Measurements from ENCODE around the gene CDC45. TPM values are rescaled to one million over a fixed set of nuclear protein-coding genes. Genes with fewer than 3 reads are reported as not detected.

Gene CDC45
- total and polyA plus RNA-seq, 2 of the 13 experiments (the other 11 are each of a cell fraction or from before 2014, with no cell fraction given), result 14.4 to 36.3 TPM

- TF ChIP-seq MIER2 (CRISPR knock-in tag; IDR thresholded peaks at IDR 0.05) (0 out of 2 replicates have a peak, but pooled peaks have one; percentile 38), ZNF33A (CRISPR knock-in tag; IDR thresholded peaks at IDR 0.05; ENCODE audit: borderline replicate concordance) (no peak), ZNF687 (CRISPR knock-in tag; IDR thresholded peaks at IDR 0.05) (peak; percentile 25; the same call in 1 of the 2 replicates), ATF3 (CRISPR knock-in tag; IDR thresholded peaks at IDR 0.05) (peak; percentile 74), MNT (IDR thresholded peaks at IDR 0.05) (no peak), SRY (CRISPR knock-in tag; IDR thresholded peaks at IDR 0.05) (no peak), KAT8 (CRISPR knock-in tag; IDR thresholded peaks at IDR 0.05) (peak; percentile 26; the same call in 1 of the 2 replicates), ZNF512 (CRISPR knock-in tag; IDR thresholded peaks at IDR 0.05) (no peak), FOXP4 (CRISPR knock-in tag; IDR thresholded peaks at IDR 0.05) (0 out of 2 replicates have a peak, but pooled peaks have one; percentile 34), TARDBP (CRISPR knock-in tag; IDR thresholded peaks at IDR 0.05) (no peak), RFXAP (CRISPR knock-in tag; IDR thresholded peaks at IDR 0.05; ENCODE audit: borderline replicate concordance) (no peak), HNF4A (CRISPR knock-in tag; IDR thresholded peaks at IDR 0.05) (peak; percentile 76), ZFP1 (CRISPR knock-in tag; IDR thresholded peaks at IDR 0.05) (no peak), SAP130 (CRISPR knock-in tag; IDR thresholded peaks at IDR 0.05; ENCODE audit: low read depth) (peak; percentile 29; the same call in 1 of the 2 replicates), SOX5 (CRISPR knock-in tag; IDR thresholded peaks at IDR 0.05; ENCODE audit: borderline replicate concordance) (peak; percentile 56), SALL1 (CRISPR knock-in tag; IDR thresholded peaks at IDR 0.05) (peak; percentile 65), MYC (CRISPR knock-in tag; IDR thresholded peaks at IDR 0.05; ENCODE audit: borderline replicate concordance) (peak; percentile 56; the same call in 1 of the 2 replicates), NFE2L2 (IDR thresholded peaks at IDR 0.05; ENCODE audit: low read length) (no peak), ZNF362 (CRISPR knock-in tag; IDR thresholded peaks at IDR 0.05; ENCODE audit: borderline replicate concordance) (no peak), NKX3-1 (CRISPR knock-in tag; IDR thresholded peaks at IDR 0.05) (no peak)
Measured at GRCh38 chr22:19554834-19555404, 75.2 kb downstream of the CDC45 start (continued).

Measured in HepG2 (cell line).